NCI-H1105 treated with DMSO at 0.1 percent for 48 hours (cell line): Measurements from ENCODE around the gene ABI1.
A peak's percentile ranks its signal among the peaks of the same experiment; 100 is the strongest.

Source experiments
- DNase-seq: peaks from one replicate; lab custom pipeline; 2025; lab: John Stamatoyannopoulos, UW

Gene ABI1

DNA sequence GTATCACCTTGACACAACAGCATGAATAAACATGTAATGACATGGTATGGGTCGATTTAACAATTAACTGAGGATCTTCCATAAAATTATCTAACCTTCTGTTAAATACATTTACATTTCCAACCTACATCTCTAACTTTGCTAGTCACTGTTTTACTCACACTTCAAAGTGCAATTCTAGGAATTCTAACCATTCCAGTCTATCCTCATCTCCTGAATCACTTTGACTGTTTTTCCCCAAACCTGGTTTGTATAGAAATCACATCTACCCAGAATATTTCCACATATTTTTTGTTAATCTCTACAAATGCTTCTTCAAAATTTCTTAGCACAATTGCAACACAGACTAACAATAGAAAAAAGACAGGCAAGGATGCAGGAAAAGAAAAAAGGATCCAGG, 6.2 kb downstream of the ABI1 start:
- DNase-seq: no peak

DNA sequence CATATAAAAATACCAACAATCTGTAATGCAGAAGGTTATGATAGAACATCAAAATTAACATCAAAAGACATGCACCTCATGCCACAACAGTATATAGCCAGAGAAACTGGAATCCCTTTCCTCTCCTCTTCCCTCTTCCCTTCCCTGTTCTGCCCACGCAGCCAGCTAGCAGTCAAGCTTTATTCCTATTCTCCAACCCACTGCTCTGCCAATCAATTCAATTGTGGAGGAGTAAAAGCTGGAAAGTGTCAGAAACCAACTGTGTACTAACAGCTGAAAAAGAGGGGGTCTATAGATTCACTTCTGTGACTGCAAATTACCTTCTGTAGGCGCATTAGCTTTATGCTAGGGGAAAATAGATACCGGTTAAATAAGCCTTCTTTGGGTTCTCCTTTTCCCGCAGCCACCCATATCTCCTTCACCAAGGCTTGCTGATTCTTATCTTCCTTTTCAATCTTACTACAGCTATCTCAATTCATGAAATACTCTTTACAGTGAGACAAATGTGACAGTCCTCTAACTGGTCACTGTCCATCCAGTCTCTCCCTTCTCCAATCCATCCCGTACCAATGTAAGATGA, 16.3 kb downstream of the ABI1 start:
- no peak for DNase-seq

DNA sequence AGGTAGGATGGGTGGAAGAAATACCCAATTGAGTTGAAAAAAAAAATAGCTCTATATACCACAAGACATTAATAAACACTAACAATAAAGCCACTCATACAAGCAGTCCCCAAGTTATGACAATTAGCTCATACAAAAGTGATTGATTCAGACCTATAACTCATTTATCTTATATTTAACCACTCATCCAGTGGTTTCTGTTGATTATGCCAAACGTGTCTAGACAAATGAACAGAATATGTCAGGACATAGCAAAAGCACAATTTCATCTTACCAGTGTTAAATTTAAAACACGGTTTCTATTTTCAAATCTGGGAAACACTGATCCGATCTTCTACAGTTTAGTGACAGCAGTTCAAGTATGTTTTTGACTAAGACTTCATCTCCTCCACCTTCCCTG, 17.0 kb downstream of the ABI1 start:
- no peak for DNase-seq

DNA sequence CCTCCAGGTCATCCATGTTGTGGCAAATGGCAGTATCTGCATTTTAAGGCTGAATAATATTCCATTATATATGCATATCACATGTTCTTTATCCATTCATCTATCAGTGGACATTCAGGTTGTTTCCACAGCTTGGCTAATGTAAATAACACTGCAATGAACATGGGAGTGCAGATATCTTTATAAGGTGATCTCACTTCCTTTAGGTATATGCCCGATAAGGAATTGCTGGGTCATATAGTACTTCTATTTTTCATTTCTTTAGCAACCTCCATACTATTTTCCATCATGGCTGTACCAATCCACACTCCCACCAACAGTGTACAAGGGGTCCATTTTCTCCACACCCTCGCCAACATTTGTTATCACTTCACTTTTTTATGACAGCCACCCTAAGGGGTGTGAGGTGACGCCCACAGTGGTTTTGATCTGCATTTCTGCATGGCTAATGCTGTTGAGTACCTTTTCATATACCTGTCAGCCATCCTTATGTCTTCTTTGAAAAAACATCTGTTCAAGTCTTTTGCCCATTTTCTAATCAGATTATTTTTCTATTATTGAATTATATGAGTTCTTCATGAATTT, 18.9 kb downstream of the ABI1 start:
- no peak for DNase-seq

DNA sequence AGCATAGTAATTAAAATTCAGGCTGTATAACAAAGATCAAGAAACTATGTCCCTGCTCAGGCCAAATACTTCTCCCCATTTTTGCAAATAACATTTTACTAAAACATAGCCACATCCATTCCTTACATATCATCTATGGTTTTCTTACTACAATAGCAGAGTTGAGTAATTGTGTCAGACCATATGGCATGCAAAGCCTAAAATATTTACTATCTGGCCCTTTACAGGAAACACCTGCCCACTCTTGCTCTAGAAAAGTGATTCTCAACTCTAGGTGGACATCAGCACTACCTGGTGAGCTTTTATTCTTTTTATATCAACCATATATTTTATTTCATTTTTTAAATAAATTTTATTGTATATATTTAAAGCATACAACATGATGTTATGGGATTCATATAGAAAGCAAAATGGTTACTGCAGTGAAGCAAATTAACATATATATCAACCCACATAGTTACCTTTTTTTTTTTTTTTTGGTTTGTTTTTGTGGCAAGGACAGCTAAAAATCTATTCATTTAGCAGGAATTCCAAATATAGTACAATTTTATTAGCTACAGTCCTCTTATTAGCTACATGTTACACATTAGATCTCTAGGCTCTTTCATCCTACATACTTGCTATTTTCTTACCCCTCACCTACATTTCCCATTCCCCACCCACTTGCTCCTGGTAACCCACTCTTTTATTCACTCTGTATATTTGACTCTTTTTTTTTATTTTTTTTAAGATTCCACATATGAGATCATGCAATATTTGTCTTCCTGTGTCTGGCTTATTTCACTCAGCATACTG, 19.6 kb downstream of the ABI1 start:
- DNase-seq: no peak

DNA sequence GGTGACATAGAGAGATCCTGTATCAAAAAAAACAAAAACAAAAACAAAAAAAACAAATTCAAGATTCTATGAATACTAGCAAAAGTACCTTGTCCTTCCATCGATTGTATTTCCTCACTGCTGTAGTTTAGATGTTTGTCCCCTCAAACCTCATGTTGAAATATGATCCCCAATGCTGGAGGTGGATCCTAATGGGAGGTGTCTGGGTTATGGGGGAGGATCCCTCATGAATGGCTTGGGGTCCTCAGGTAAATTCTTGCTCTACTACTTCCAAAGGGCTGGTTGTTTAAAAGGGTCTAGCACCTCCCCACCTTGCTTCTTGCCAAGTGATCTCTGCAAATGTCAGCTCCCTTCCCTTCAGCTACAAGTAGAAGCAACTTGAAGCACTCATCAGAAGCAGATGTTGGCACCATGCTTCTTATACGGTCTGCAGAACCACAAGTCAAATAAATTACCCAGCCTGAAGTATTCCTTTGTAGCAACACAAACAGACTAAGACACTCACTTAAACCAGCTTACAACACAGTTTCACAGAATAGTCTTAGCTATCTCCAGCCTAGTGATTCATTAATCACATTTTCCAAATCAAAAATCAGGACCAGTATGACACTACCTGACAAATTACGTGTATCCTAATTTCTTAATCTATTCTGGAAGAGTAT, 20.7 kb downstream of the ABI1 start:
- DNase-seq: peak; percentile 3

DNA sequence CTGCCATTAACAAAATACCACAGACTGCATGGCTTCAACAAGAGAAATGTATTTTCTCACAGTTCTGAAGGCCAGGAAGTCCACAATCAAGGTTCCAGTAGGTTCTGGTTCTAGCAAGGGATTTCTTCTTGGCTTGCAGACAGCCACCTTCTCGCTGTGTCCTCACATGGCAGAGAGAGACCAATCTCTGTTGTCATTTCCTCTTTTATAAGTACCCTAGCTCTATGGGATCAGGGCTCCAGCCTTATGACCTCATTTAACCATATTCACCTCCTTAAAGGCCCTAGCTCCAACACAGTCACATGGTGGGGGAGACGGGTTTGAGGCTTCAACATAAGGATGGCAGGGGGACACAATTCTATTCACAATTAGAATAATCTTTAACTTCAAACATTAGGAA, 23.6 kb downstream of the ABI1 start:
- DNase-seq: no peak

DNA sequence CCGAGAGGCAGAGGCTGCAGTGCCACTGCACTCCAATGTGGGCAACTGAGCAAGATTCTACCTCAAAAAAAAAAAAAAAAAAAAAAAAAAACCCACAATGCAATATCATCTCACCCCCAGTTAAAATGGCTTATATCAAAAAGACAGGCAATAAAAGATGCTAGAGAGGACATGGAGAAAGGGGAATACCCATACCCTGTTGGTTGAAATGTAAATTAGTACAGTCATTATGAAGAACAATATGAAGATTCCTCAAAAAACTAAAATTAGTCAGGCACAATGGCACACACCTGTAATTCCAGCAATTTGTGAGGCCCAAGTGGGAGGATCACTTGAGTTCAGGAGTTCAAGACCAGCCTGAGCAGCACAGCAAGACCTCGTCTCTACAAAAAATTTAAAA, 25.7 kb downstream of the ABI1 start:
- DNase-seq: no peak

DNA sequence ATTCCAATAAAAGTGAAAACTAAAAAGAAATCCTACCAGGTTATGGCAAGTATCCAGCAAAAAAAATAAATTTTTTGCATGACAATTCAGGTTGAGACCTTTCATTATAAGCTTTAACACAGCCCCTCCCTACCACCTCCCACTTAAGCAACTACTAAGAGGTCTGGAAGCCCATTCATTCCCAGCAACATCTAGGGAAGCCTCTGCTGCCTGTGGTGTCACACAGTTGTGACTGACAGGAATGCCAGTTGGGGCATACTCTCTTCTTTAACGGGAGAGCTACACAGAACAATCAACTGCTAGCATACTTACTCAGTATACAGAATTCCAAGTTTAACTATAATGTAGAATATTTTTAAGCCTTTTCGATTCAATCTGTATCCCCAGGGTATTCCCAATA, 27.8 kb downstream of the ABI1 start:
- DNase-seq: no peak

DNA sequence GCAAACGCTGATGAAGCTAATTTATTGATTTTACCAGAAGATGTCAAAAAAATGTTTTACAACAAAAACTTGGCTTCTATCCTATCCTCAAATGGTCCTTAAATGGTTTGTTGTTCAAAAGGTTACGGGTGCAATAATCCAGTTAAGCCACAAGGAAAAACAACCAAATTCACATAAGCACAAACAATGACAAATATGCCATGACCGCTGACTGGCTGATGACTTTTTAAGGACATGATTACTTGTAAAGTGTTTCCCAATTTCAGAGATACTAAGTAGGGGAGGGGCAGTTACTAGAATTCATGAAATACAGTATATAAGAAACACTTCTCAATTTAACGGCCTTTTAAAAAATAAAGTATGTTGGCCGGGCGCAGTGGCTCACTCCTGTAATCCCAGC, 28.8 kb downstream of the ABI1 start:
- DNase-seq: no peak

DNA sequence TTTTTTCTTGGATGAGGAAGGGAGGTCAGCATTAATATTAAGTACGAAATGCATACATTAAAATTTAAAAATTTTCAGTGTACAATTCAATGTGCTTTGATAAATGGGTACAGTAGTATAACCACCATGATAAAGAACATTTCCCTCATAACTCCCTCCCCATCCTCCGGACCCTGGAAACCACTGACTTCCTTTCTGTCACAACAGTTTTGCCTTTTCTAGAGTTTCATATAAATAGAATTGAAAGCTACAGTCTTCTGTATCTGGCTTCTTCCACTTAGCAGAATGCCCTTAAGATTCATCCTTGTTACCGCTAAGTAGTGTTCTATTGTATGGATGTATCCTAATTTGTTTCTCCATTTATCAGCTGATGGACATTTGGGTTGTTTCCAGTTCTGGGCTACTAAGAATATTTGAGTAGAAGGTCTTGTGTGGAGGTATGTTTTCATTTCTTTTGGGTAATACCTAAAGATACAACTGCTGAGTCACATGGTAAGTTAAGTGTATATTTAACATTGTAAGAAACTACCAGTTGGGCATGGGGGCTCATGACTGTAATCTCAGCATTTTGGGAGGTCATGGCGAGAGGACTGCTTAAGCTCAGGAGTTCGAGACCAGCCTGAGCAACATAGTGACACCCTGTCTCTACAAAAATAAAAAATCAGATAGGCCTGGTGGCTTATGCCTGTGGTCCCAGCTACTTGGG, 30.8 kb downstream of the ABI1 start:
- no peak for DNase-seq

DNA sequence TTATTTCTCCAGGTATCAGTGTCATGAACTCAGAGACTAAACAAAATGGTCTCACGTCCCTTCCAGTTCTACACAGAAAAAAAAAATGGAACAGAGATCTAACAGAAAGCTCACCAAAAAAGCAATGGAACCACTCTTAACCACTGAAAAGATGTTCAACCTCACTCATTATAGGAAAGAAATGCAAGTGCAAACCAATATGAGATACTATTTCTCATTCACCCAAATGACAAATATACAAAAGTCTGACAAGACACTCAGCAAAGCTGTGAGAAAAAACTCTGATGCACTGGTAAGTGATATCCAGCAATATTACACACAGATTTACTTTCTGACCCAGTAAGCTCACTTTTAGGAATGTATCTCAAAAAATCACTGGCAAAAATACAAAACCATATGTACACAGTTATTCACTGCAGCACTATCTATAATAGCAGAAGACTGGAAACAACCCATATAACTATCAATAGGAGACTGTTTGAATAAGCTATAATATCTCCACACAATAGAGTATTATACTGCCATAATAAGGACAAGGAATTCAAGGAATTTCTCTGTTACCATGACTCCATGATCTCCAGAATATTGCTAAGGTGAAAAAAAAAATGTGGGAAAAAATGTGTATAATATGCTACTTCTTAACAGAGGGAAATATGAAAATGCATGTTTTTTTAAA, 36.6 kb downstream of the ABI1 start:
- DNase-seq: no peak

DNA sequence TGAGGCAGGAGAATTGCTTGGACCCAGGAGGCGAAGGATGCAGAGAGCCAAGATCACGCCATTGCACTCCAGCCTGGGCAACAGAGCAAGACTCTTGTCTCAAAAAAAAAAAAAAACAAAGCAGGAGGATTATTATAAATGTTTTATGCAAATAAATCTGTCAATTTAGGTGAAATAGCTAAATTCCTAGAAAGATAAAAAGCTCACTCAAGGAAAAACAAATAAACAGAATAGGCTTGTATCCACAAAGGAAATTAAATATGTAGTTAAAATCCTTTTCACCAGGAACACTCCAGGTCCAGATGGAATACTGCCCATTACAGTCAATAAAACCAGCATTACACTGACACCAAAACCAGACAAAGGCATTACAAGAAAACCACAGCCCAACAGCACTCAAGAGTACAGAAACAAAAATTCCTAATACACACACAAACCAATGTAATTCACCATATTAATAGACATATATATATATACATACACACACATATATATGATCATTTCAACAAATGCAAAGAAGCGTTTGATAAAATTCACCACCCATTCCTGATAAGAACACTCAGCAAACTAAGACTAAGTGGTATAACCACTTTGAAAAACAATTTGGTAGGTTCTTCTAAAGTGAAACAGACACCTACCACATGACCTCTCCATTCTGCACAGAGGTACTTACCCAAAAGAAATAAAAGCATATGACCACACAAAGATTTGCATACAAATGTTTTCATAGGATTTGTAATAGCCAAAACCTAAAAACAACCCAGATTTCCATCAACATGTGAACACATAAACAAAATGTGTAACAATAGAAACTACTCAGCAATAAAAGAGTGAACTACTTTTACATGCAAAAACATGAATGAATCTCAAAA, 38.8 kb downstream of the ABI1 start:
- DNase-seq: no peak

DNA sequence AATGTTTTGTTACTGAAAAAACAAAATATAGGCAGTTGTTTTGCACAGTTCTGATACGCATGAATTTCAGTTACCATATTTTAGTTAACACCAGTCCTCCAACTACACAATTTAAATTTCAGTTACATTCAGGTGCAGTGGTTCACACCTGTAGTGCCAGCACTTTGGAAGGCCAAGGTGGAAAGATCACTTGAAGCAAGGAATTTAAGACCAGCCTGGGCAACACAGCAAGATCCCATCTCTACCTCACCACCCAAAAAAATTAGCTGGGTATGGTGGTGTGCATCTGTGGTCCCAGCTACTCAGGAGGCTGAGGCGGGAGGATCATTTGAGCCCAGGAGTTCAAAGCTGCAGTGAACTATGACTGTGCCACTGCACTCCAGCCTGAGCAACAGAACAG, 45.3 kb downstream of the ABI1 start:
- no peak for DNase-seq

DNA sequence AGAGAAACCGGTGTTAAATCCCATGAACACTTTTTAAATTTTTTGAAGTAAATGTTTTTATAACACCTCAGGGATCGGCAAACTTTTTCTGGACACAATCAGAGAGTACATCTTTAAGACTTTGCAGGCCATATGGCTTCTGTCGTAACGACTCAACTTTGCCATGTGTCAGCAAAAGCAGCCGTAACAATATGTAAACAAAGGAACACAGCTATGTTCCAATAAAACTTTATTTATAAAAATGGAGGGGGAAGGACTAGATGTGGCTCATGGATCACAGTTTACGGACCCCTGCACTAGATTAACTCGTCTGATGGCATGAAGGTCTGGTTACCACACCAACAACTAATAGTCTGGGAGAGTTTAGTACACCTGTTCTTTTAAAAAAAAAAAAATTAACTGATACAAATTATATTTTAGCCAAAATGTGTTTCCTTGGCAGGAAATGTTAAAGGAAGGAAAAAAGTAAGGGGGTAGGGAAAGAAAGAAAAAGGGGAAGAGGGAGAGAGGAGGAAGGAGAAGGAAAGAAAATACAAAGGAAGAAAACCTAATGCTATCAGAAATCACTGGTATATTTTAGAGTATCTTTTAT, 50.2 kb downstream of the ABI1 start:
- DNase-seq: no peak

DNA sequence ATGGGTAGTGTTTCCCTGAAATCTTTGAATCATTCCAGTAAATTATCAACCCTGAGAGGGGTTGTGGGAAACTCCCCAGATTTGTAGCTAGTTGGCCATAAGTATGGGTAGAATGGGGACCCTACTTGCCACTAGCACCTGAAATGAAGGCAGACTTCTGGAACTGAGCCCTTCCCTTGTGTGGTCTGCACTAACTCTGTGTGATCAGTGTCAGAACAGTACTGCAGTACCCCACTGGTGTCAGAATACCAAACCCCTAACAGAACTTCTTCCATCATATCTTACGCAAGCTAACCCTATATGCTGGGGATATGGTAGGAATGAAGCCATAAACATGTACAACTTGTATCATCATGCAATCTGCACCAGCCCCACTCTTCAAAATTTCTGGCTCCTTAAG, 50.8 kb downstream of the ABI1 start:
- no peak for DNase-seq

DNA sequence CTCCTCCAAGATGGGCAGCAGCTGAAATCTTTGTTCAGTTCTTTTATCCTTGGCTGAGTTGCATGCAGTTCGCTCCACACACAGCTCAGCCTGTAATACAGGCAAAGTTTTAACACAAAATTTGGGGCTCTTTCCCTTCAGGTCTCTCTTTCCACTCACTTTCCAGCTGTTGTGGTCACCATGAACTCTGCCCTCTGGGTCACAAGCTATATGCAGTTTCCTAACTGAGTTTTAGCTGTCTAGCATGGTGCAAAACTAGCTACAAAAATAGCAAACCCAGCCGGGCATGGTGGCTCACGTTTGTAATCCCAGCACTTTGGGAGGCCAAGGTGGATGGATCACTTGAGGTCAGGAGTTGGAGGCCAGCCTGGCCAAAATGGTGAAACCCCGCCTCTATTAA, 53.2 kb downstream of the ABI1 start:
- DNase-seq: no peak

DNA sequence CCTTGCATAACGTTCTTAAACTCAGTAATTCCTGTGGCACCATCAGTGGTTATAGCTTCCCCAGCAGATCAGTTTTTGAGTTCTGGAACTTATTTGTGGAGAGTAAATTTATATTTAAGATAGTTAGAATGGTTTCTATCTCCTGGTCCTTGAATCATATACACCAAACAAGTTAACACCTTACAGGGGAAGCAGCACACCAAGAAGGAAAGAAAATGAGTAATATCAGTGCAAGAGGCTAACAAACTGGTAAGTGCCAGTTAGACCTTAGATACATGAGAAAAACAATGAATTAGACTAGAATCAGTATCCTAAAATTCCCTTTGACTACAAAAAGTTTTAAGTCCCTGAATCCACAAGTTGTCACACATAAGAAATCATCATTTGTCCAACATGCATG, 54.2 kb downstream of the ABI1 start:
- no peak for DNase-seq

DNA sequence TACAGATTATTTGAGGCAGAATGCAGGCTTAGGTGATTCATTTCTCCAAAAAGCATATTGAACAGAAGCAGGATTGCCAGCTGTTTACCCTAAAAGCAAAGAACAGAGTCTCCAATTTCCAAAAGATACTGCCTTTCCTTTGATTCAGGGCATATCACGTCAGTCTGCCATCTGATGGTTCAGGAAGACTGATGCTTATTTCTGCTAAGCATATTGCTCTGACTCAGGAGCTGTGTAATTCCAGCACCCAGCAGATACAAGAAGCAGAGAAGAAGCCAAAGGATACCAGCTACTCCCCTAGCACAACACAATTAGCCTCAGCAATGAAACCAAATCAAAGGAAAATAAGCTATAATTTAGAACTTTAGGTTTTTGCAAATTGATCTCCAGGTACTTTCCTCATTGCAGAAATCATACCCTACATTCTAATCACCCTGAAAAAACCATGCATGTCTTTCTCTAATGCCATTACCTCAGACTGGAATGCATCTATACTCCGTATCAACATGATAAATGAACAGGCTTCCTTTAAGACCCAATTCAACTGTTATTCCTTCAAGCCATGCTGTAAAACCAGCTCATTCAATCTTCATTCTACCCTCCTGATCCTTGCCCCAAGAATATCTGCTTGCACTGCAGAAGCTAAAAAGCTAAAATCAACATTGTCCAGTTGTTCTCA, 55.1 kb downstream of the ABI1 start:
- DNase-seq: no peak
